ENCODE data around the gene SLC22A1. TPM values are rescaled to one million over a fixed set of nuclear protein-coding genes. Genes with fewer than 3 reads are reported as not detected.
"Not testable (repeated sequence)": the region's sequence is repeated elsewhere in the genome, so short reads cannot be mapped to it uniquely, and the experiment has no call there.

Gene SLC22A1
- total RNA-seq, 2 experiments from 2014 or later: 0.75 to 1.6 TPM

GRCh38 chr6:160117137-160117536, 4.5 kb upstream of the SLC22A1 start:
- POLR2A ChIA-PET: no interaction called here

GRCh38 chr6:160118620-160119229, 2.9 kb upstream of the SLC22A1 start:
- POLR2A ChIA-PET: no interaction called here
- CTCF ChIA-PET: no interaction called here

More at GRCh38 chr6:160117137-160117536, 4.5 kb upstream of the SLC22A1 start:
- CTCF ChIA-PET: interaction anchor here (0.6 kb wide), 1 partner anchor 1253 kb away, joined by 3 read pairs; no protein-coding TSS in a partner anchor

GRCh38 chr6:160120087-160120486, 1.5 kb upstream of the SLC22A1 start:
- ChIA-PET CTCF (no interaction called here), POLR2A (interaction anchor here (0.6 kb wide), 1 partner anchor 26 kb away, joined by 3 read pairs; no protein-coding TSS in a partner anchor)

GRCh38 chr6:160121981-160122380, 366 bp downstream of the SLC22A1 start:
- ChIA-PET POLR2A (no interaction called here), CTCF (interaction anchor here (0.6 kb wide), 1 partner anchor 676 kb away, joined by 4 read pairs; no protein-coding TSS in a partner anchor)

- POLR2A ChIA-PET: no interaction called here
Observed at GRCh38 chr6:160122744-160123143, 1.1 kb downstream of the SLC22A1 start.

GRCh38 chr6:160124007-160124406, 2.4 kb downstream of the SLC22A1 start:
- CTCF ChIA-PET: no interaction called here
- POLR2A ChIA-PET: no interaction called here

More at GRCh38 chr6:160122744-160123143, 1.1 kb downstream of the SLC22A1 start:
- CTCF ChIA-PET: no interaction called here

GRCh38 chr6:160124605-160125004, 3.0 kb downstream of the SLC22A1 start:
- CTCF ChIA-PET: no interaction called here
- POLR2A ChIA-PET: no interaction called here

DNA sequence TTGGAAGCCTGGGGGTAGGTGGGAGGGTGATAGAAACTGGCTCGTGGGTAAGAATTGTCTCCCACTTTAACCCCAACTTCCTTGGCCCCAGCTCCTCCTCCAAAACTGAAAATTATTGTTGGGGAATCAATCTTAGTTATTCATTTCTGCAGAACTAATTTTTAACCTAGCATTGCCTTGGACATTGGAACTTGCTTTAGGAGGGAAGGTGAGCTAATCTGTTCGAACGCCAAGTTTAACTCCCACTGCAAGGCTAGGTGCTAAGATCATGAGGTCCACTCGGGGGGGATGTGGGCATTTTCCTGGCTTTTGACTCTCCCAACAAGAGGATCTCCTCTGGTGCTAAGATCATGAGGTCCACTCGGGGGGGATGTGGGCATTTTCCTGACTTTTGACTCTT, 3.5 kb downstream of the SLC22A1 start:
- CTCF ChIA-PET, POLR2A ChIA-PET: not testable (repeated sequence)

GRCh38 chr6:160127270-160128124, 5.9 kb downstream of the SLC22A1 start:
- POLR2A ChIA-PET: no interaction called here
- CTCF ChIA-PET: no interaction called here

- CTCF ChIA-PET: interaction anchor here (0.6 kb wide), 1 partner anchor 370 kb away, joined by 3 read pairs; no protein-coding TSS in a partner anchor
- POLR2A ChIA-PET: no interaction called here
Observed at GRCh38 chr6:160128125-160128683, 6.6 kb downstream of the SLC22A1 start.

GRCh38 chr6:160128879-160129516, 7.4 kb downstream of the SLC22A1 start:
- CTCF ChIA-PET: interaction anchor here (0.6 kb wide), 1 partner anchor 370 kb away, joined by 3 read pairs; no protein-coding TSS in a partner anchor
- POLR2A ChIA-PET: no interaction called here

GRCh38 chr6:160129881-160130615, 8.4 kb downstream of the SLC22A1 start:
- ChIA-PET CTCF (no interaction called here), POLR2A (no interaction called here)

GRCh38 chr6:160130729-160131484, 9.3 kb downstream of the SLC22A1 start:
- CTCF ChIA-PET: no interaction called here
- POLR2A ChIA-PET: no interaction called here

DNA sequence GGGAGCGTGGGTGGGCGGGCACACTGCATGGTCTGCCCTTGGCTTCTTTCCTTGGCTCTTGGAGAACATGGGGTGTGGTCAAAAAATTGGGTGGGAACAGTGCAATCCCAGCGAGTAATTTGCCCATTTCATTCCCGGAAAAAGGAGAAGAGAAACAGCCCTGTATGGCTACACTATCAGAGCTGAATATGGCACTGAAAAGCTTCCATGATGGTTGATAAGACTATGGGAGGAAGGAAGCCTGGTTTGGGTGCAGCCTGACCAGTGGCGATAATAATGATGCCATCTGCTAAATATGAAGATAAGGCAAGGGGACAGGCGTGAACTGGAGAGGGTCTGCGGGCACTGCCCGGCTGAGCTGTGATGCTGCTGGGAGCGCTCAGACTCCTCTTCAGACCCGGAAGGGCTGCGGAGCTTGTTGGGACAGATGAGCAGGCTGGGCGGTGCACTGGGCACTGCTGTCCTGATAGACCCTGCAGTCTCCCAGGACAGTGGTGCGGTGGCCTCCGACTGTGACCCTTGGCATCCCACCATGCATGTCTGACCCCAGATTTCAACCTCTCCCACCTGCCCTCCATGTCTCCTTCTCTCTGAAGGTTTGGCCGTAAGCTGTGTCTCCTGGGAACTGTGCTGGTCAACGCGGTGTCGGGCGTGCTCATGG, 10.2 kb downstream of the SLC22A1 start:
- CTCF ChIA-PET: no interaction called here

GRCh38 chr6:160132297-160132637, 10.7 kb downstream of the SLC22A1 start:
- POLR2A ChIA-PET: no interaction called here
- CTCF ChIA-PET: no interaction called here

More for the DNA sequence above, 10.2 kb downstream of the SLC22A1 start:
- POLR2A ChIA-PET: no interaction called here

- ChIA-PET POLR2A (no interaction called here), CTCF (no interaction called here)
Observed at GRCh38 chr6:160132776-160133338, 11.2 kb downstream of the SLC22A1 start.

- ChIA-PET POLR2A (no interaction called here), CTCF (no interaction called here)
Observed at GRCh38 chr6:160133441-160134336, 12.1 kb downstream of the SLC22A1 start.

Data from activated CD8-positive, alpha-beta memory T cell treated with anti-CD3 and anti-CD28 coated beads for 36 hours (primary cell).